NCI-H774 (cell line): Measurements from ENCODE around the gene LAMA3.

Experiments used
- DNase-seq: peaks from one replicate; lab custom pipeline; 2025; lab: John Stamatoyannopoulos, UW

The LAMA3 gene

DNA sequence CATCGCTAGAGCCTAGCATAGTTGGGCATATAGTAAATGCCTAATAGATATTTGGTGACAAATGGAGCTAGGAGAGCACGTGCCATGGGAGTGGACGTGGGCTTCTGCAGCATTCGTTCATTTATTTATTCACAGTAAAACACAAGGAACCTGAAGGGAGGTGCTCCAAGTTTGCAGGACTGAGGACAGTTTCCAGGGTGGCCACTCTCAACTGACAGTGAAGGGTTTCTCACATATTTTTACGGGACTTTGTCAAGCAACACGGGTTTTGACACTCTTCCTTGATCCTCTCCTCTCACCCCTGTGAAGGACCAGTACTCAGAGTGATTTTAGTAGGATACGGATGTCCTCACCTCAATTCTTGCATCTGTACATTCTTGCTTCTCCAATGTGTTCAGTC lies 190.3 kb downstream of the LAMA3 start:
- DNase-seq = no peak

DNA sequence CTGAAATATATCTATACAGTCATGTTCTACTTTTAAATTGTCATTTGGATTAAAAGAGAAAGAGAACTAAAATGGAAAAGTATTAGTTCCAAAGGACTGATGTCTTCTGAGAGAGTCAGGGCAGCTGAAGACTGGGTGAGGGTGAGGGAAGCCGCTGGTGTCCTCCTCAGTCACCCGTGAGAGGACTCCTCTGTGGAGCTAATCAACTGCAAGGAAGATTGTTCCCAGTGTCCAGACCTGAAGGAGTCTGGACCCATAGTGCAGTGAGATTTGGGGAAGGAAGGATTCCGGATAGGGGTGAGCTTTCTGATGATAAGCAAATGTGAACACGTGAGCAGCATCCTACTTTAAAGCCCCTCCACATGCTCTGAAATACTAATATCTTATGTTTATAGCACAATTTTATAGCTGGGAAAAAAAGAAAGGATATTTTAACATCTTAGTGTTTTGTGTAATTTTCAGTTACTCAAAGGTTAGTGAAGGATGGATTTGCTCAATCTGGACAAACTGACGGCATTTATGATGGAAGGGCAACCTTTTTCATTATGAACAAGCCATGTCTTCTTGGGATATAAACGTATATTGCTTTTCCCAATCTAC lies 190.8 kb downstream of the LAMA3 start:
- DNase-seq = no peak

DNA sequence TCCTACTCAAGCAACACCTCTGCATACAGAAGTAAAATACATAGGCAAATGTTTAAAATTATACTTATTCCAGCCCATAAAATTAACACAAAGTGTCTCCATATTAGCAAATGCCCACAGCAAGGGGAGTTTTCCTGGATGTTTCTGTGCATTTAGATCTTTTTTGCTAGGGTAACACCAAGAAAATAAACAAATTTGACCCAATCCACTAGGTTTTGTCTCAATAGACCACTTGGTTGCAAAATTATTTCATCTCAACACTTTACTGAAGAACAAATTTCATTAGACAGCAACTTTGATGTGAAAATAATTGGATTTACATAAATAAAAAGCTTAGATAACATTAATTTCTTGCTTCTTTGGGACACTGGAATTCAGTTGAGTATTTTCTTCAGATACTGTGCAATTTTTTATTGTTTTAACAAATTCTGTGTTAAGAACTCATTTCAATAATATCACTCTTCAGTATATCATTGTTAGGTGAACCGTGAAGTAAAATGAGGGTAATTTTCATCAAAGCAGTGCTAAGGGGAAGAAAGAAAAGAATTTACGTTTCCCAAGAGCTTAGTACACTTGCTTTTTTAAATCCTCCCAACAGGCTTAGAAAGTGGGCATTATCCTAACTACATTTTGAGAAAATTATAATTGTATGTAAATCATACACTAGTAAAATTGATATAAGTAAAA lies 191.8 kb downstream of the LAMA3 start:
- no peak for DNase-seq

GRCh38 chr18:23881778-23882177 lies 192.5 kb downstream of the LAMA3 start:
- DNase-seq = peak; percentile 72

DNA sequence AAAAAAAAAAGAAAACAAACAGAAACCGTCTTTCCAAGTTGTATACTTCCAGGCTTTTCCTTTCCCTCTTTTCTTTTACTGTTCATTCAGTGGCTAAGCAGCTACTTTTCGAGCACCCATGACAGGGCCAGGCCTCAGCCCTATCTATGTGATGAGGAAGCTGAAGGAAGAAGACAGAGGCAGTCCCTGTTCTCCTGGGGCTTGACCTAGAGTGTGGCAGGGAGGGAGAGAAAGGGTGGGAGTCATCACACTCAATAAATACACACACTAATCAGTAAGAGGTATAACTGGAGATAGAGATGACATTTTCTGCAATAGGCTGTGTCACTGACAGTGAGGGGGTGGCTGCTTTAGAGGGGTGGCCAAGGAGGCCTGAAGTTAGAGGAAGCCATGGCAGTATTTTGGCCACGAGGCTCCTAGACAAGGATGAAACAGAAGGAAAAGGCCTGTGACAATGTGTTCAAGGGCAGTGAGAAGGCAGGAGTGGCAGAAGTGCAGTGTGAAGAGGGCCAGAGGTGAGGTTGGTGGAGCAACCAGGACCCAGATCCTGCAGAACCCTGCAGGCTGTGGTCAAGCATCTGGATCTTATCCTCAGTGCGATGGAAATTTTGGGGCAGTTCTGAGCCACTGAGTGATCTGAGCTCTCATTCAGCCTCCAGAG lies 193.5 kb downstream of the LAMA3 start:
- no peak for DNase-seq

- no peak for DNase-seq
Observed at GRCh38 chr18:23883277-23883790, 194.1 kb downstream of the LAMA3 start.

- DNase-seq = peak; percentile 6
Observed at GRCh38 chr18:23884681-23885375, 195.6 kb downstream of the LAMA3 start.

DNA sequence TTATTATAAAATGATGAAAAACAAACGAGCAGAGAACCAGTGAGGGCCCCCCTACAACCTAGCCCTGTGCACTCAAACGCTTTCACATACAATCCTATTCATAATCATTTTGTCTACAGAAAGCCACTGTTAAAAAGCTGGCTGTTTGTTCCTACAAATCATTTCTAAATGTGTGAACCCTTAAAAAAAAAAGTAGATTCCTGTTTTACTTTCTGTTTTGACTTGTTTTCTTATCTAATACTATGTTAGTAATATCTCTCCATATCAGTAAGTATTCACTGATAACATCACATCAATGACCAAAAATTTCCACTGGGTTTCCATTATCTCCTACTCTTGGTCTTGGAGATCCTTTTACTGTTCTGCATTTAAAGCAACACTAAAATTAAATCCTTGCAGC lies 196.5 kb downstream of the LAMA3 start:
- DNase-seq = no peak

- DNase-seq = peak; percentile 36
Observed at GRCh38 chr18:23887035-23887434, 197.8 kb downstream of the LAMA3 start.

GRCh38 chr18:23887493-23887892 lies 198.2 kb downstream of the LAMA3 start:
- DNase-seq = peak; percentile 36

DNA sequence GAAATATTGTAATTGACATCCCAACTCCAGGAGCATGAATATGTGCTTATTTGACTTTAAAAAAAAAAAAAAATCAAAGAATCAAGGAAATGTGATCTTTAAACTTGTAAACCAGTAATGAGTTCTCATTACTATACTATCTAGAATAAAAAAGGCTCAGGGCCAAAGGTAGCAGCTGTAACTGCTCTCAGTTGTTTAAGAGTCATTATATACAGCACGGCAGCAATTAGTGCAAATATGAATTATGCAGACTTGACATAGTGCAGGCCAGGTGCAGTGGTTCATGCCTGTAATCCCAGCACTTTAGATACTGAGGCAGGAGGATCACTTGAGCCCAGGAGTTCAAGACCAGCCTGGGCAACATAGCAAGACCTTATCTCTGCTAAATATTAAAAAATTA lies 199.6 kb downstream of the LAMA3 start:
- peak; percentile 55 for DNase-seq

GRCh38 chr18:23889907-23890306 lies 200.7 kb downstream of the LAMA3 start:
- DNase-seq = no peak

- no peak for DNase-seq
Observed at GRCh38 chr18:23890589-23890988, 201.3 kb downstream of the LAMA3 start.

DNA sequence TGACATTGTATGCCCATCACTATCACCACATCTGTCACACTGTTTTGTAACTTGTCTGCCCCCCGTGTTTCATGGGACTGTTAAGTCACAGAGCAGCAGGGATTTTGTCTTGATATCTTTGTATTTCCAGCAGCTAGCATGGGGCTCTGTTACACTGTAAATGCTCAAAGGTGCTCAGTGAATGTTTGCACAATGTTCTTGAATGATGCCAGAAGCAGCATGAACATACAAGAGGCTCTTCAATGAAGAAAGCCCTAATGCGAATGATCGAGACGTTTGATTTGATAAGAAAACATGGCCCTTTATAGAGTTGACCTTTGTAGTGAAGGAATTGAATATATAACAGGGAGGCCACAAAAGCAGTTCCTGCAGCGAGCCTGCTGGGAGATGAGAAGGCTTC lies 204.4 kb downstream of the LAMA3 start:
- no peak for DNase-seq

- no peak for DNase-seq
Observed at GRCh38 chr18:23894661-23895175, 205.5 kb downstream of the LAMA3 start.

- no peak for DNase-seq
Observed at GRCh38 chr18:23897291-23897690, 208.0 kb downstream of the LAMA3 start.

- no peak for DNase-seq
Observed at GRCh38 chr18:23897733-23898132, 208.5 kb downstream of the LAMA3 start.

- DNase-seq = no peak
Observed at GRCh38 chr18:23900994-23901393, 211.7 kb downstream of the LAMA3 start.

DNA sequence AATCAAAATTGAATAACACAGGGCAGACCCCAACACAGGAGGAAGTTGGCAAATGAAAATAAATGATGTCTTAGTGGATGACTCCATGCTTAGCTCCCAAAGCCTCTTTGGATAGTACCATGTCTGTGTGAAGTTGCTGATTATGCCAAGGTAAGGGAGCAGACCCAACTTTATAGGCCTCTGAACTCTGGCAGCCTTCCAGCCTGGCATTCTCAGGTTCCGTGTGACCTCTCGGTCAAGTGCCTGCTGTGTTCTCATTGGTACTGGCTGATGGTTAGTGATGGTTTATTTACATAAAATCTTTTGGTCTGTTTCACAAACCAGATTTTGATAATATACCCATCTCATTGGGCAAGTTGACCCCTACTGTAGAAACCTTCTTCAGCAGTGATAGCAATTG lies 213.1 kb downstream of the LAMA3 start:
- no peak for DNase-seq

DNA sequence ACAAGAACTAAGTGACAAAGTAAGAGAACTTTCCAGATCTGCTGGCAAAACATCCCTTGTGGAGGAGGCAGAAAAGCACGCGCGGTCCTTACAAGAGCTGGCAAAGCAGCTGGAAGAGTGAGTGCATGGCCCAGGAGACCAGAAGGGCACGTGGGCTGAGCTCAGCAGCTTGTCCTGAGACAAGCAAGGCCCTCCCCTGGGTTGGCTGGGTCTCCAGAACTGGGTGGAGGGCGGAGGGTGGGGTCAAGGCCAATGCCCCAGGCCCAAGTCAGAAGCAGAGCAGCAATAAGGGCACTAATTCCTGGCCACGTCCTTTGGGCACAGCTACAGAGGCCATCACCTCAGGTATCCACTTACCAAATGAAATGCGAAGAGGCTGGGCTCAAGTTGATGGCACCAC lies 214.7 kb downstream of the LAMA3 start:
- DNase-seq = no peak

DNA sequence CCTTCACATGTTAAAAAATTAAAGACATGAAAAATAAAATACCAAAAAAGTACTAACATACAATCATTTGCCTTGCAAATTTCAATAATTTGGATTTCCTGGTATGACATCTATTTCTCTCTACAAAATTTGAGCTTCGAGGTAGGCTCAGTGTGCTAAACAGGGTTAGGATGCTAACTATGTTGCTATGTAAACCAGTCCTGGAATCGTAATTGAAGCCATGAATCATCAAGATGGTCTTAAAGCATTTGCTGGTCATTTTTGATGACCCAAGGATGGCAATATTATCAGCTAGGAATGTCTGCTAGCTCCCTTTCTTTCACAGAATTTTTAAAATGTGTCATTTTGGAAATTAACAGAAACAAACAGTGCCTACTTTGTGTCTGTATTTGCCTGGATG lies 217.4 kb downstream of the LAMA3 start:
- no peak for DNase-seq

GRCh38 chr18:23908827-23909226 lies 219.6 kb downstream of the LAMA3 start:
- DNase-seq = no peak
